Measurements from ENCODE around the gene CARD11. TPM values are rescaled to one million over a fixed set of nuclear protein-coding genes. Genes with fewer than 3 reads are reported as not detected.

CARD11 gene
- total RNA-seq, 2 experiments from 2014 or later = 118 to 122 TPM

- ChIA-PET POLR2A (no interaction called here), CTCF (no interaction called here)
- H3K4me1 ChIP-seq (ENCODE audit: insufficient read depth, low read length) = peaks cover 3% of the 10 kb centered on the region
- no peaks in the 10 kb centered on the region for H3K27me3 ChIP-seq (ENCODE audit: control insufficient read depth in 1 of 2, insufficient read depth in 2 of 2, low read length in 2 of 2)
- Mint-ChIP-seq H3K27me3 (no peaks in the 10 kb centered on the region), H3K4me1 (ENCODE audit: low read depth) (peaks cover 48% of the 10 kb centered on the region), H3K9me3 (peaks cover 17% of the 10 kb centered on the region), H3K27ac (peak overlapping the region; percentile 40), H3K36me3 (ENCODE audit: low read depth) (peaks cover 93% of the 10 kb centered on the region), H3K4me3 (no peak overlapping the region)
- no peak overlapping the region for H3K27ac ChIP-seq (ENCODE audit: low read depth in 1 of 2, low read length in 2 of 2)
- no peak for TF ChIP-seq CTCF (IDR thresholded peaks at IDR 0.05)
- intact Hi-C loops (cut with DNase I, micrococcal nuclease) = loop anchor here in 1 of 2 experiments (10.0 kb wide), 1 partner anchor 65 kb away; no protein-coding TSS in a partner anchor
- DNase-seq (no peak), ATAC-seq (ENCODE audit: poor library complexity) (no peak)
- H3K36me3 ChIP-seq (ENCODE audit: insufficient read depth, low read length) = peaks cover 49% of the 10 kb centered on the region
- no peak overlapping the region for H3K4me3 ChIP-seq (ENCODE audit: low read length)
- H3K9me3 ChIP-seq (ENCODE audit: control insufficient read depth in 1 of 2, insufficient read depth in 1 of 2, low read length in 2 of 2) = peaks cover under 1 to 13% of the 10 kb centered on the region in 2 experiments
Observed at GRCh38 chr7:3019801-3020200, 23.9 kb downstream of the CARD11 start.

GRCh38 chr7:3013975-3014792, 29.5 kb downstream of the CARD11 start:
- H3K27me3 ChIP-seq (ENCODE audit: control insufficient read depth in 1 of 2, insufficient read depth in 2 of 2, low read length in 2 of 2) = no peaks in the 10 kb centered on the region
- peaks cover 46% of the 10 kb centered on the region for H3K36me3 ChIP-seq (ENCODE audit: insufficient read depth, low read length)
- ChIA-PET POLR2A (no interaction called here), CTCF (no interaction called here)
- TF ChIP-seq CTCF (IDR thresholded peaks at IDR 0.05) = no peak
- H3K9me3 ChIP-seq (ENCODE audit: control insufficient read depth in 1 of 2, insufficient read depth in 1 of 2, low read length in 2 of 2) = peaks cover 0 to 19% of the 10 kb centered on the region in 2 experiments
- Mint-ChIP-seq H3K36me3 (ENCODE audit: low read depth) (peaks cover 79% of the 10 kb centered on the region), H3K4me1 (ENCODE audit: low read depth) (peaks cover 66% of the 10 kb centered on the region), H3K9me3 (peaks cover 2% of the 10 kb centered on the region), H3K27ac (peak overlapping the region; percentile 44), H3K27me3 (no peaks in the 10 kb centered on the region), H3K4me3 (no peak overlapping the region)
- no peak overlapping the region for H3K27ac ChIP-seq (ENCODE audit: low read depth in 1 of 2, low read length in 2 of 2)
- ATAC-seq (ENCODE audit: poor library complexity) = no peak
- intact Hi-C loops (cut with DNase I, micrococcal nuclease) = loop anchor here in 1 of 2 experiments (10.0 kb wide), 1 partner anchor 59 kb away; no protein-coding TSS in a partner anchor
- peaks cover 39% of the 10 kb centered on the region for H3K4me1 ChIP-seq (ENCODE audit: insufficient read depth, low read length)
- no peak overlapping the region for H3K4me3 ChIP-seq (ENCODE audit: low read length)
- no peak for DNase-seq

- Mint-ChIP-seq H3K27me3 (no peaks in the 10 kb centered on the region), H3K36me3 (ENCODE audit: low read depth) (peaks cover 78% of the 10 kb centered on the region), H3K4me3 (peak overlapping the region; percentile 18), H3K9me3 (peaks cover 2% of the 10 kb centered on the region), H3K27ac (peak overlapping the region; percentile 65), H3K4me1 (ENCODE audit: low read depth) (peaks cover 92% of the 10 kb centered on the region)
- no peaks in the 10 kb centered on the region for H3K27me3 ChIP-seq (ENCODE audit: control insufficient read depth in 1 of 2, insufficient read depth in 2 of 2, low read length in 2 of 2)
- no peak for TF ChIP-seq CTCF (IDR thresholded peaks at IDR 0.05)
- DNase-seq (peak in 3 of 14 experiments; percentile 11 to 32 (median 32)), ATAC-seq (ENCODE audit: poor library complexity) (no peak)
- H3K4me3 ChIP-seq (ENCODE audit: low read length) = no peak overlapping the region
- H3K27ac ChIP-seq (ENCODE audit: low read depth in 1 of 2, low read length in 2 of 2) = no peak overlapping the region
- peaks cover 43% of the 10 kb centered on the region for H3K4me1 ChIP-seq (ENCODE audit: insufficient read depth, low read length)
- H3K36me3 ChIP-seq (ENCODE audit: insufficient read depth, low read length) = peaks cover 46% of the 10 kb centered on the region
- H3K9me3 ChIP-seq (ENCODE audit: control insufficient read depth in 1 of 2, insufficient read depth in 1 of 2, low read length in 2 of 2) = peaks cover 0 to 19% of the 10 kb centered on the region in 2 experiments
- ChIA-PET POLR2A (interaction anchor here (0.6 kb wide), 1 partner anchor 17 kb away, joined by 3 read pairs; no protein-coding TSS in a partner anchor), CTCF (interaction anchor here (0.6 to 1.3 kb wide), 2 partner anchors 146 to 455 kb away, joined by 3 to 4 read pairs; no protein-coding TSS in a partner anchor)
- intact Hi-C loops (cut with DNase I, micrococcal nuclease) = loop anchor here in 1 of 2 experiments (1.0 to 10.0 kb wide), 2 partner anchors 20 to 57 kb away; no protein-coding TSS in a partner anchor
Observed at GRCh38 chr7:3011211-3011852, 32.3 kb downstream of the CARD11 start.

Data from CD4-positive, alpha-beta T cell (primary cell).